Breast epithelium (tissue), 3 donors: Measurements from ENCODE around the gene ASS1.

Source experiments
- CTCF ChIP-seq, 3 donors: fragments of 450-650 bp; IDR thresholded peaks; one replicate each; pipeline ENCODE4 v1.5.1; 2016 to 2017; ENCODE audit warnings: antibody characterized with exemption in 3 of 3, mild to moderate bottlenecking in 3 of 3, moderate library complexity in 3 of 3
- POLR2A ChIP-seq: fragments of 450-650 bp; IDR thresholded peaks from one replicate; pipeline ENCODE4 v1.6.1; 2016; ENCODE audit warnings: antibody characterized with exemption, mild to moderate bottlenecking, moderate library complexity

- TF ChIP-seq CTCF (IDR thresholded peaks at IDR 0.05): no peak
- TF ChIP-seq POLR2A: no peak
Measured at GRCh38 chr9:130523921-130524320, 79.2 kb downstream of the ASS1 start.
